Kidney glomerular epithelial cell (primary cell): ENCODE results near the gene RAB6B.

Experiments used
- DNase-seq: peaks from one replicate; lab custom pipeline; 2025; lab: John Stamatoyannopoulos, UW

Gene RAB6B

GRCh38 chr3:133880886-133881455 lies 14.7 kb downstream of the RAB6B start:
- no peak for DNase-seq

GRCh38 chr3:133880287-133880686 lies 15.4 kb downstream of the RAB6B start:
- DNase-seq = no peak

- no peak for DNase-seq
These were observed 17.2 kb downstream of the RAB6B start for GRCh38 chr3:133878518-133878917.

- DNase-seq = no peak
These were observed 18.5 kb downstream of the RAB6B start for GRCh38 chr3:133877221-133877620.

GRCh38 chr3:133874761-133875438 lies 20.8 kb downstream of the RAB6B start:
- DNase-seq = no peak

- DNase-seq = no peak
These were observed 21.3 kb downstream of the RAB6B start for GRCh38 chr3:133874344-133874743.

- DNase-seq = no peak
These were observed 22.9 kb downstream of the RAB6B start for GRCh38 chr3:133872781-133873180.

GRCh38 chr3:133872161-133872560 lies 23.5 kb downstream of the RAB6B start:
- DNase-seq = no peak

- no peak for DNase-seq
These were observed 24.2 kb downstream of the RAB6B start for GRCh38 chr3:133871368-133872090.

GRCh38 chr3:133870822-133871221 lies 24.9 kb downstream of the RAB6B start:
- no peak for DNase-seq

GRCh38 chr3:133869586-133869985 lies 26.1 kb downstream of the RAB6B start:
- DNase-seq = no peak

GRCh38 chr3:133868758-133869475 lies 26.8 kb downstream of the RAB6B start:
- DNase-seq = no peak

GRCh38 chr3:133868186-133868585 lies 27.5 kb downstream of the RAB6B start:
- no peak for DNase-seq

GRCh38 chr3:133866141-133866540 lies 29.5 kb downstream of the RAB6B start:
- no peak for DNase-seq

- DNase-seq = no peak
These were observed 30.4 kb downstream of the RAB6B start for GRCh38 chr3:133865136-133865855.

- DNase-seq = no peak
These were observed 31.1 kb downstream of the RAB6B start for GRCh38 chr3:133864616-133865015.

- no peak for DNase-seq
These were observed 31.8 kb downstream of the RAB6B start for GRCh38 chr3:133863911-133864310.

- no peak for DNase-seq
These were observed 33.5 kb downstream of the RAB6B start for GRCh38 chr3:133862161-133862560.

- no peak for DNase-seq
These were observed 35.2 kb downstream of the RAB6B start for GRCh38 chr3:133860519-133860918.

- no peak for DNase-seq
These were observed 36.1 kb downstream of the RAB6B start for GRCh38 chr3:133859381-133860234.

GRCh38 chr3:133857767-133858166 lies 37.9 kb downstream of the RAB6B start:
- no peak for DNase-seq
